T-helper 9 cell (primary cell): ENCODE measurements around the gene EXOSC1.
"Not testable (repeated sequence)": the region's sequence is repeated elsewhere in the genome, so short reads cannot be mapped to it uniquely, and the experiment has no call there.

Experiments used
- DNase-seq: peaks from one replicate; pipeline ENCODE4 v3.0.0-alpha.2; 2020

EXOSC1 gene

GRCh38 chr10:97407211-97407951 lies 38.4 kb downstream of the EXOSC1 start:
- DNase-seq = peak; percentile 24

GRCh38 chr10:97406483-97406882 lies 39.3 kb downstream of the EXOSC1 start:
- DNase-seq = not testable (repeated sequence)

DNA sequence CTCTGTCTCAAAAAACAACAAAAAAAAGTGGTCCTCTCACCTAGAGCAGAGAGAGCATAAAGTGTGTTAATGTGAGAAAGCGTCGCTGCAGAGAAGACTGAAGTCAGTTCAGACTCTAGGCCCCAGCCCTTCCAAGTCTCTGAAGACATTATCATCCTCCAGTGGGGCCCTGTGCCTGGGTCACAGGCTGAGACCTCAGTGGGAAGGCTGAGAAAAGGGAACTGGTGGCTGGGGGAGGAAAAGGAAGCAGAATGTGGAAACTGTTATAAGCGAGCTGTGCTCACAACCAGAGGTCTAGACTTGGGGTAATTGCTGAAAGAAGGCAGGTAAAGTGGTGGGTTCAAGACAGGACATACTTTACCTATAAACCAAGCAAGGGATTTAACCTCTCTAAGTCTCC lies 39.7 kb downstream of the EXOSC1 start:
- no peak for DNase-seq

DNA sequence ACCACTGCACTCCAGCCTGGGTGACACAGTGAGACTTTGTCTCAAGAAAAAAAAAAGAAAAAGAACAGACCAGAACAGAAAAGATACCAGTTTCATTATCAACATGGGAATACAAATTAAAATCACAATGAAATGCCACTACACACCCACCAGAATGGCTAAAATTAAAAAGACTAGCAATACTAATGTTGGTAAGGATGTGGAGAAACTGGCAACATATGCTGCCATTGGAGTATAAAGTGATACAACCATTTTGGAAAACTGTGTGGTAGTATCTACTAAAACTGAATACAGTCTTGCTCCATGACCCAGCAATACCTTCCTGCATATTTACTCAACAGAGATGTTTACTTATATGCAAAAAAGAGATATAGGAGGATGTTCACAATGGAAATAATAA lies 41.8 kb downstream of the EXOSC1 start:
- DNase-seq = no peak

GRCh38 chr10:97401455-97401919 lies 44.3 kb downstream of the EXOSC1 start:
- DNase-seq = no peak

DNA sequence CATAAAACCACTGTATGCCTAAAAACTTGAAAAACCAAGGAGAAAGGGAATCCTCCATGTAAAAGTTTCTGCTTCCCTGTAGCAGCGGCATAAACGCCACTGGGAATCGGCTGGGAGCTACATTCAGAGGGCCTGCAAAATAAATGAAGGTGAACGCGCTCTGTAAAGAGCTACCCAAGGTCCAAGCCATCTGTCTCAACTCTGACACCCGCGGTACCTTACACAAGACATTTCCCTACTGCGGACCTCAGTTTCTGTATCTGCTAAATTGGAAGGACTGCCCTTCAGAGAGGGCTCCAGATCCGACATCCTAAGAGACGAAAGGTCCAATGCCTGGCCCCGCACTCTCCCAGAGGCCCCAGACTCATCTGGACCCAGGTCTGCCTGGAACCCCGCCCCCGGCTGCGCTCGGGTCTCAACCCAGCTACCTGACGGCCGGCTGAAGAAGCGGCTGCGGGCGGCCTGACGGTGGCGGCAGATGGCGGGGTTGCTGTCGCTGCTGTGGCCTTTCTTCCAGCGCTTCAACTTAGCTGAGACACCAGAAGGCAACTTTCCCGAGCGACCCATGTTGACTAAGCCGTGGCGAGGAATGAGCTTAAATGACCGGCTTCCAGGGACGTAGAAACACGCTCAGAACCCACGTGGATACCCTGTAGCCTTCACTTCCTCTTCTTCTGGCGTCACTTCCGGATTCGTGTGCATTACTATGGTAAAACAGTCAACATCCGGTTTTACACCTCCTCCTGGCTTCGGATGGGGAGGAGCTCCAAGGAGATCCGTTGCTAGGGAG lies 44.9 kb downstream of the EXOSC1 start, which contains the start of gene RRP12:
RRP12 (minus strand) TSS at position 676 of the 790 bp plus-strand sequence; CDS start at position 567, 109 bp downstream.
- peak; percentile 67 for DNase-seq

DNA sequence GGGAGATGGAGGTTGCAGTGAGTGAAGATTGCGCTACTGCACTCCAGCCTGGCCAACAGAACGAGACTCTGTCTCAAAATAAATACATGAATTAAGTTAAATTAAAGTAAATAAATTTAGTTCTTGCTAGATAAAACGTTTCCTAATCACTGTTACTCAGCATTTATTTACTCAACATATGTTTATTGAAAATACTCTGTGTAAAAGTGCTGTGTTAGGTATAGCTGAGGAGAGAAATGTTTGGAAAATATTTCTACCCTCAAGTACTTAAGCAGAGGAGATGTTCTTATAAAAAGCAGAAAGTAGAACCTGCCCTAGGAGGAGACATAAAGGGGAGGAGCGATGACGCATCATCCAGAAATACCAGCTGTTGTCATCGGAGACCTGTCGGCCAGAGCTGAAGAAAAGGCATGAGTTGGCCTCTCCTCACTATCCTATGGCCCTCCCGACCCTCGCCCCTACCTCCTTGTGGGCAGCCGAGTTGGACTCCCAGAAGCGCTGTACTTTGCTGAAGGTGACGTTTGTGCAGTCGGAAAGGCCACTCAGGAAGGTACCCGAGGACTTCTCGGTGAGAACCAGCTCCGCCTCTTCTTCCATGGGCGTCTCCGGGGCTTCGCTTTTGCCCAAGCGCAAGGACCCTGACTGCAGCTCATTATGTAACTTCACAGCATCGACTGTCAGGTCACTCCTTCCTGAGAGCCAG lies 45.8 kb downstream of the EXOSC1 start:
- DNase-seq = no peak

GRCh38 chr10:97396056-97396455 lies 49.8 kb downstream of the EXOSC1 start:
- DNase-seq = no peak

- DNase-seq = no peak
Observed at GRCh38 chr10:97393034-97393573, 52.7 kb downstream of the EXOSC1 start.

- DNase-seq = no peak
Observed at GRCh38 chr10:97390091-97390490, 55.7 kb downstream of the EXOSC1 start.

GRCh38 chr10:97388152-97388551 lies 57.7 kb downstream of the EXOSC1 start:
- DNase-seq = no peak
